ENCODE measurements around the gene CFAP100.

Gene CFAP100

GRCh38 chr3:126414961-126415660 lies 20.4 kb downstream of the CFAP100 start (continued):
- no peak for TF ChIP-seq ZNF560 (tag by site-specific recombination; IDR thresholded peaks at IDR 0.05; ENCODE audit: borderline replicate concordance)

- Histone ChIP-seq H3K4me1 (ENCODE audit: control insufficient read depth, insufficient read depth, low read length) (no peaks in the 10 kb centered on the region), H3K27ac (ENCODE audit: extremely low read depth, low read depth, low read length) (no peak overlapping the region), H3K4me3 (ENCODE audit: low read depth, low read length) (no peak overlapping the region), H3K36me3 (ENCODE audit: control insufficient read depth in 2 of 2, insufficient read depth in 1 of 2, low read length in 2 of 2) (no peaks in the 10 kb centered on the region), H3K9me3 (ENCODE audit: control insufficient read depth, insufficient read depth, low read depth, low read length) (no peaks in the 10 kb centered on the region)
- ChIA-PET POLR2A (no interaction called here), CTCF (no interaction called here)
- no peak for TF ChIP-seq GLIS2 (tag by site-specific recombination; IDR thresholded peaks at IDR 0.05)
- TF ChIP-seq ZNF660 (tag by site-specific recombination; IDR thresholded peaks at IDR 0.05): no peak
Observed at GRCh38 chr3:126415661-126416591, 21.2 kb downstream of the CFAP100 start.

GRCh38 chr3:126416943-126417342 lies 22.2 kb downstream of the CFAP100 start:
- H3K27ac ChIP-seq (ENCODE audit: extremely low read depth, low read depth, low read length): no peak overlapping the region
- no peaks in the 10 kb centered on the region for H3K36me3 ChIP-seq (ENCODE audit: control insufficient read depth in 2 of 2, insufficient read depth in 1 of 2, low read length in 2 of 2)
- no peak for TF ChIP-seq ZNF639 (tag by site-specific recombination; IDR thresholded peaks at IDR 0.05)
- TF ChIP-seq ZNF596 (tag by site-specific recombination; IDR thresholded peaks at IDR 0.05): no peak
- no peak for TF ChIP-seq ZNF654 (tag by site-specific recombination; IDR thresholded peaks at IDR 0.05; ENCODE audit: low read depth)
- TF ChIP-seq PRDM2 (tag by site-specific recombination; IDR thresholded peaks at IDR 0.05; ENCODE audit: borderline replicate concordance): no peak
- no peak for TF ChIP-seq GLIS1 (tag by site-specific recombination; IDR thresholded peaks at IDR 0.05)
- no peak for TF ChIP-seq PRDM1 (tag by site-specific recombination; IDR thresholded peaks at IDR 0.05)
- no peak for TF ChIP-seq ZNF214 (tag by site-specific recombination; IDR thresholded peaks at IDR 0.05; ENCODE audit: borderline replicate concordance)
- TF ChIP-seq KLF1 (tag by site-specific recombination; IDR thresholded peaks at IDR 0.05): no peak
- H3K9me3 ChIP-seq (ENCODE audit: control insufficient read depth, insufficient read depth, low read depth, low read length): no peaks in the 10 kb centered on the region
- CTCF ChIA-PET: interaction anchor here (0.6 kb wide), 1 partner anchor 1678 kb away, joined by 3 read pairs; no protein-coding TSS in a partner anchor
- POLR2A ChIA-PET: no interaction called here
- H3K4me3 ChIP-seq (ENCODE audit: low read depth, low read length): no peak overlapping the region
- no peaks in the 10 kb centered on the region for H3K4me1 ChIP-seq (ENCODE audit: control insufficient read depth, insufficient read depth, low read length)
